GM18499 (cell line): ENCODE data around the gene SLC13A4.
"Not testable (repeated sequence)": the region's sequence is repeated elsewhere in the genome, so short reads cannot be mapped to it uniquely, and the experiment has no call there.

ENCODE experiments used
- ATAC-seq: cut with Tn5 transposase; IDR thresholded peaks from one replicate; pipeline ENCODE4 v1.9.1; 2021; ENCODE audit warnings: moderate number of reproducible peaks; ENCODE audit not compliant: insufficient read depth, unreplicated experiment

SLC13A4 gene

GRCh38 chr7:135728136-135728669, at the start of gene SLC13A4:
Gene SLC13A4 (minus strand): TSS chr7:135728186. CDS start chr7:135727496, 690 bp downstream.
- no peak for ATAC-seq

DNA sequence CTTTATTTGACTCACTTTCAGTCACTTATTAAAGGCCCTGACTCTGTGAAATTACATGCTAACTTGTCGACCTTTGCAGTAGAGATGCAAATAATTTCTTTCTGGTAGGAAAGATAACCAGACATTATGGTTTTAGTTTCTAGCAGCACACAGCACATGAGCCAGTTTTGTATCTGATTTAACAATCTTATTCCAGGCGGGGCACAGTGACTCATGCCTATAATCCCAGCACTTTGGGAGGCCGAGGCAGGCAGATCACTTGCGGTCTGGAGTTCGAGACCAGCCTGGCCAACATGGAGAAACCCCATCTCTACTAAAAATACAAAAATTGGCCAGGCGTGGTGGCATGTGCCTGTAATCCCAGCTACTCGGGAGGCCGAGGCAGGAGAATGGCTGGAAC, 47.9 kb upstream of the SLC13A4 start:
- ATAC-seq, result not testable (repeated sequence)

DNA sequence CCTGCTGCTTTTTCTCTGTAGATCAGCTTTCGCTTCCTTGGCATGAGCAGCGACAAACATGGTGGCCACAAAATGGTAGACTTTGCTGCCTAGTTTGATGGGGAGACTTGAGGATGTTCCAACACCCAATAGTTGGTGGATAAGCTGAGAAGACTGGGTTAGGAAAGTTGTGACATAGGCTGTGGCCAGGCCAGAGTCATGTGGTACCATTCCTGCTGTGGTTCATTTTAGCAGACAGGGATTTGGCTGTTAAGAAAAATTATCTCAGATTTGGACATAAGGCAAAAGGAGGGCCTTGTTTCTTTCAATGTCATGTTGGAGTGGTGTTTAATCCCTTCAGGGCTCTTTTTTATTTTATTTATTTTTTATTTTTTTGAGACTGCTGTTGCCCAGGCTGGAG, 47.2 kb upstream of the SLC13A4 start:
- no peak for ATAC-seq

GRCh38 chr7:135774284-135774683, 46.3 kb upstream of the SLC13A4 start:
- no peak for ATAC-seq

GRCh38 chr7:135773464-135773863, 45.5 kb upstream of the SLC13A4 start:
- ATAC-seq, result no peak

DNA sequence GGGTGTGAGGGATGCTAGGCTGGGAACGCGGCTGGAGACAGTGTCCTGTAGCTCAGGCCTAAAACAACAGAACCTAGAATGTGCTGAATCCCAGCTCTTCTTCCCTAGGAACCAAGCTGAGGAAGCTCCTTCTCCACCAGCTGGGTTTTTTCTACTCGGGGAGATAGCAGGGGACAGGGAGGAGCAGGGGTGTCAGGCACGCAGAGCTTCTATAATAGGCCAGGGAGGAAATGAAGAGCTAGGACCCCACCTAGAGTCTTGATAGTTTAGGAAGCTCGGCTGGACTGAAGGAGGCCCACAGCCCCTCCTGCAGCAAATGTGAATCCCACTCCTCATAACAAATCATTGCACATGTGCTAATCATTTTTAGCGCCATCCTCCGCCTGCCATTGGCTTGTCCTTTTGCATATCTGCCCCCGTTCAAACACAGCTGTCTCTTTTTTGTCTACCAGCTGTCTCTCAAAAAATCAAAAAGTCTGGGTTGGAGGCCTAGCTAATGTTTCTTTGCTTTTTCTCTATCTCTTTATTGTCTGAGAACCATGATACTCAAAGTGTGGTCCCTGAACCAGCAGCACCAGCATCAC, 44.7 kb upstream of the SLC13A4 start:
- no peak for ATAC-seq

DNA sequence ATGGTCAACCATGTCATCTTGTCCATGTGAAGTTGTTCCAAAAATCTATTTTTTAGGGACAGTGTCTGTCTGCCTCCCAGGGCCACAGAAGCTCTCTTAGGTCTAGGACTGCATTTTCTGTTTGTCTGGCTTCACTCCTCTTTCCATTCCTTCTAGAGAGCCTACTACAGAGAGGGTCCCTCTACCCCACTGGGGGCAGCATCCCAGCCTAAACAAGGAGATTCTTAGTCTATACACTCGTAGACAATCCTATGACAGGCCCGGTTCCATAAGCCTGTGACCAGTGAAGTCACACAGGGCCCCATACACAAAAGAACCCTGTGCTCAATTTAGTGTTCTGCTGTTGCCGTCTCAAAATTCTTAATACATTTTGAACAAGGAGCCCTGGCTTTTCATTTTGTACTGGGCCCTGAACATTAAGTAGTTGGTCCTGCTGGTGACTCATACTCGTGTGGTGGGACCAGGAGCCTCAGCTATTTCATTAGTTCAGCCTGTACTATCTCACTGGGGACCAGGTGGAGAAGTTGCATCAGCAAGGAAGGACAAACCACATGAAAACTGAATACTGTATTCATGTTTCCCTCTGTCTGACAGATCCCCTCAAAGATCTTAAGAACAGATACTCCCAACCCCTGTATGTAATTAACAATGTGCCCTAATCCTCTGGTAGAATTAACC, 44.1 kb upstream of the SLC13A4 start:
- no peak for ATAC-seq

DNA sequence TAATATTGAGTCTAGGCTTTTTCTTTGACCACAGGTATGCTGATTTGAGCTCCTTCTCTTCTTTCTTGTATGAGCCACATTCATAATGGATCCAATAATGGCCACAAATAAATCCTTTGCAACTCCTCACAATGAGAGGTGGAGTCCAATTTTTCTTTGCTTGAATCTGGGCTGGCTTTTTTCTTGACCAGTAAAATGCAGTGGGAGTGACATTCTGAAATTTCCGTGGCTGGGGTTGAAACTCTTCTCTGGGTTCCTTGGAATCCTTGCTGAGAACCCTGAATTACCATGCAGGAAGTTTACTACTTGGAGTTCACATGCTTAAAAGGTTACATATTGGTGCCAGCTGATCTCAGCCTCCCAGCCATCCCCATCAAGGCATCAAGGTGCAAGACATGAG, 43.1 kb upstream of the SLC13A4 start:
- no peak for ATAC-seq

GRCh38 chr7:135770139-135770710, 42.2 kb upstream of the SLC13A4 start:
- ATAC-seq, result no peak

GRCh38 chr7:135769005-135769802, 41.2 kb upstream of the SLC13A4 start:
- ATAC-seq, result no peak

DNA sequence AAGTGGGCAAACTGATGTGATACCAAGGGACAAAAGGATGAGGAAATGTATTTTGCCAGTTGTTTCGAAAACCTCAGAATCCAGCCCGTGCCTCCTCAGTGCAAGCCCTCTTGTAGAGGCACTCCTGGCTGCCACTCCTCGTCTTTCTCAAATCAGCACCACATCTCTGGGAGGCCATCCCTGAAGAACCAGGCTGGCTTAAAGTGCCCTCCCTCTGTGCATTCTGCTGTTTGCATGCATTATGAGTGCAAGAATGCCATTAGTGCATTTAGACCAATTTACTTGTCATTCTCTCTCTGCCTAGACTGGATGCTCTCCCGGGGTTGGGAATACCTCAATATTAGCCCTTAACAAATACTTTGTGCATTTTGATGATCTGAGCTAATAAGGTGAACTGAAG, 40.5 kb upstream of the SLC13A4 start:
- ATAC-seq, result no peak

DNA sequence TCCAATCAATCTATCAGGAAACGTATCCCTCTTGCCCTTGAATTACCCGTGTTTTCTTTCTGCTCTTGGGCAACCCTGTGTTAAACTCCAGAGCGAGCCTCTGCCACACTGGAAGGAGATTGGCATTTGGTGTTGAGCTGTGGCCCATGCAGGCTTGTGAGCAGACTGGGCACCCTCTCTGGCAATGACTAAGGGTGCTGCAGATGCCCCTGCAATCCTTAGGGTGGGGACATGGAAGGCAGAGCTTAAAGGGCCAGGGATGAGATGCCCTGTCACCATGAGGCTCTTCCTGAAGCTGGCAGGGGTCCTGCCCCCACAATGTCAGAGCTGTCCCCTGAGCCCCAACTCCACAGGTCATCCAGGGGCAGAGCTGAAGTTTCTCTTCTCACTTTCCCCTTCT, 40.1 kb upstream of the SLC13A4 start:
- no peak for ATAC-seq

DNA sequence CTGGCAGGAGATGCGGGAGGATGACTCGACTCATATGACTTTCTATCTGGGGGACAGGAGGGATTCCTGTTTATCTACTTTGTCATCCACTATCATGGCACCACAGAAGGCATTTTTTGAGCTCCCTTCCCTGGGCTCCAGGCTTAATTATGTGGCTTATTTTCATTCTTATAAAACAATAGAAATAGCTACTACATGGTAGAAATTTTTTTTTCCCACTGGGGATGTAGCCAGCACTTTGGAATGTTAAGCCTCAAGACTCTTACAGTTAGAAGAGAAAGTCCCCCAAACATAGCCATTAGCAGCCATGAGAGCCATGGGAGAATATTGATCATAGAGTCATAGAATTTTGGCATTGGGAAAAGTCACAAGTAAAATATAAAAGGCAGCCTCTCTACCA, 35.3 kb upstream of the SLC13A4 start:
- no peak for ATAC-seq

DNA sequence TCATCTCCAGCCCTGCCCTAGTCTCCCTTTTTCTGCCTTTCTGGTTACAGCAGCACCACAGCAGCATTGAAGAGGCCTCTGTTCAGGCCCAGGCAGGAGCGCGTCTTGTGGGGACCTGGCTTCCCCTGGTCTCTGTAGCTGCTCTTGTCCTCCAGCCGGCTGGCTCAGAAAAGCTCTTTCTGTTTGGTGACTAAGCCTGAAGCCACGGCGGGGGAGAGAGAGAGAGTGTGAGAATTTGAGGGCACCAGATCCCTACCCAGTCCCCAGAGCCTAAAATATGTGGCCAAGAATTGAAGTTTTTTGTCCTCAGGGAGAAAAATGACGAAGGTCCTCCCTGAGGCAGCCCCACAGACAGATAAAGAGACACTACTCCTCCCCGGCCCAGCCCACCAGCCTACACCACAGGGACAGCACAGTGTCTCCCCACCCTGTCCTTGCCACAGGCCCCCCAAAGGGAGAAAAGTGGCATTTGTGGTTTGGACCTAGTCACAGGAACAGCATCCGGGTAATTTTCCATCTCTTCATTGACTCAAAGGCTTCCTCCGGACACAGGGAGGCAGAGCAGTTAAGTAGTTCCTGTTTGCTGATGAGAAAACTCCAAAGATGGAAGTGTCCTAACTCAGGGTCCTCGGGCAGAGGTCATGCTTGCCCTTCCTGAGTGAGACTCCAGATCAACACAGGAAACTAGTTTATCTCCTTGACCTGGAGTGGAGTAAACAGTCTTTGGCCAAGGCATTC, 33.9 kb upstream of the SLC13A4 start:
- no peak for ATAC-seq

GRCh38 chr7:135759532-135759931, 31.5 kb upstream of the SLC13A4 start:
- ATAC-seq, result no peak

GRCh38 chr7:135758531-135758932, 30.5 kb upstream of the SLC13A4 start:
- ATAC-seq, result no peak

- ATAC-seq, result no peak
Measured at GRCh38 chr7:135757719-135758411, 29.9 kb upstream of the SLC13A4 start.

DNA sequence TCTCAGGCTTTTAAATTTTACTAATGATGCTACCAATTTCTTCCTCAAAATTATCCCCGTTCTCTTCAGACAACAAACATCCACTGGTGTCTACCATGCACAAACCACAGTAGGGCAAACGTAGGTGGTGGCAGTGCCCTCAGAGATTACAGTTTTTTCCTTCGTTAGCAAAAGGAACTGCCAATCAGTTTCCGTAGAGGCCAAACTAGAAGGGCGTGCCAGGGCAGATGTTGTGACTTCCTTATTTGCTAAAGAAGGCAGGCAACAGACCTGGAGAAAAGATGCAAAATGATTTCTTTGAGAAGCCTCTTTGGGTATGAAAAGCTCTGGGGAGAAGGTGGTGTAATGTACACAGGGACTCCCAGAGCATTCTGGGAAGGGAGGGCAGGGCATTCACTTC, 28.2 kb upstream of the SLC13A4 start:
- no peak for ATAC-seq

- no peak for ATAC-seq
Measured at GRCh38 chr7:135755351-135755753, 27.4 kb upstream of the SLC13A4 start.
